IPS-20b (cell line): Measurements from ENCODE around the gene SH3RF1.

ENCODE experiments used
- H3K27ac ChIP-seq: one replicate; pipeline ENCODE4 v1.5.1; 2013; ENCODE audit warnings: low read length
- H3K27me3 ChIP-seq: 2 replicates; pipeline ENCODE4 v1.6.1; 2013; ENCODE audit warnings: mild to moderate bottlenecking, low read length, inconsistent platforms; ENCODE audit not compliant: insufficient read depth
- H3K36me3 ChIP-seq: 2 replicates; pipeline ENCODE4 v1.6.1; 2013; ENCODE audit warnings: low read depth, mild to moderate bottlenecking, inconsistent platforms, low read length, moderate library complexity; ENCODE audit not compliant: insufficient read depth
- H3K4me1 ChIP-seq: 2 replicates; pipeline ENCODE4 v1.6.1; 2013; ENCODE audit warnings: mild to moderate bottlenecking, control low read depth, inconsistent platforms, low read length, moderate library complexity; ENCODE audit not compliant: insufficient read depth
- H3K4me3 ChIP-seq: 2 replicates; pipeline ENCODE4 v1.5.1; 2013; ENCODE audit warnings: mild to moderate bottlenecking, low read length, inconsistent platforms
- H3K9ac ChIP-seq: 2 replicates; pipeline ENCODE4 v1.6.1; 2013; ENCODE audit warnings: low read depth, mild to moderate bottlenecking, inconsistent platforms, low read length, moderate library complexity
- H3K9me3 ChIP-seq: 2 replicates; pipeline ENCODE4 v1.6.1; 2013; ENCODE audit warnings: mild to moderate bottlenecking, low read depth, low read length, inconsistent platforms; ENCODE audit not compliant: insufficient read depth

The SH3RF1 gene

GRCh38 chr4:169066934-169067333, 203.8 kb downstream of the SH3RF1 start:
- H3K9me3 ChIP-seq = no peaks in the 10 kb centered on the region
- H3K9ac ChIP-seq = no peak overlapping the region
- no peak overlapping the region for H3K4me3 ChIP-seq
- no peaks in the 10 kb centered on the region for H3K36me3 ChIP-seq
- H3K27ac ChIP-seq = no peak overlapping the region
- H3K27me3 ChIP-seq = no peaks in the 10 kb centered on the region
- peaks cover 11% of the 10 kb centered on the region for H3K4me1 ChIP-seq

- Histone ChIP-seq H3K4me1 (no peaks in the 10 kb centered on the region), H3K9me3 (no peaks in the 10 kb centered on the region), H3K27me3 (no peaks in the 10 kb centered on the region), H3K27ac (no peak overlapping the region), H3K4me3 (no peak overlapping the region), H3K9ac (no peak overlapping the region), H3K36me3 (no peaks in the 10 kb centered on the region)
Observed at GRCh38 chr4:169064296-169064695, 206.5 kb downstream of the SH3RF1 start.

- no peaks in the 10 kb centered on the region for H3K9me3 ChIP-seq
Observed at GRCh38 chr4:169063441-169063840, 207.3 kb downstream of the SH3RF1 start.

GRCh38 chr4:169062897-169063244, 207.9 kb downstream of the SH3RF1 start:
- Histone ChIP-seq H3K9ac (no peak overlapping the region), H3K4me1 (no peaks in the 10 kb centered on the region), H3K27ac (no peak overlapping the region)

More at GRCh38 chr4:169063441-169063840, 207.3 kb downstream of the SH3RF1 start:
- Histone ChIP-seq H3K27ac (no peak overlapping the region), H3K4me1 (no peaks in the 10 kb centered on the region), H3K27me3 (no peaks in the 10 kb centered on the region), H3K36me3 (no peaks in the 10 kb centered on the region), H3K9ac (no peak overlapping the region), H3K4me3 (no peak overlapping the region)

GRCh38 chr4:169061386-169061785, 209.4 kb downstream of the SH3RF1 start:
- H3K9ac ChIP-seq = no peak overlapping the region
- no peak overlapping the region for H3K27ac ChIP-seq
- H3K4me3 ChIP-seq = no peak overlapping the region
- H3K36me3 ChIP-seq = no peaks in the 10 kb centered on the region
- no peaks in the 10 kb centered on the region for H3K4me1 ChIP-seq
- no peaks in the 10 kb centered on the region for H3K9me3 ChIP-seq
- no peaks in the 10 kb centered on the region for H3K27me3 ChIP-seq

More at GRCh38 chr4:169062897-169063244, 207.9 kb downstream of the SH3RF1 start:
- no peaks in the 10 kb centered on the region for H3K9me3 ChIP-seq
- H3K4me3 ChIP-seq = no peak overlapping the region
- no peaks in the 10 kb centered on the region for H3K36me3 ChIP-seq
- no peaks in the 10 kb centered on the region for H3K27me3 ChIP-seq

- Histone ChIP-seq H3K27me3 (no peaks in the 10 kb centered on the region), H3K27ac (no peak overlapping the region), H3K4me1 (no peaks in the 10 kb centered on the region), H3K4me3 (no peak overlapping the region), H3K9me3 (no peaks in the 10 kb centered on the region), H3K9ac (no peak overlapping the region), H3K36me3 (no peaks in the 10 kb centered on the region)
Observed at GRCh38 chr4:169060391-169061091, 210.2 kb downstream of the SH3RF1 start.

GRCh38 chr4:169059306-169060211, 211.2 kb downstream of the SH3RF1 start:
- Histone ChIP-seq H3K9ac (no peak overlapping the region), H3K36me3 (no peaks in the 10 kb centered on the region)

GRCh38 chr4:169058312-169058711, 212.4 kb downstream of the SH3RF1 start:
- Histone ChIP-seq H3K27me3 (no peaks in the 10 kb centered on the region), H3K4me1 (no peaks in the 10 kb centered on the region), H3K9ac (no peak overlapping the region), H3K36me3 (no peaks in the 10 kb centered on the region), H3K4me3 (no peak overlapping the region), H3K9me3 (no peaks in the 10 kb centered on the region), H3K27ac (no peak overlapping the region)

More at GRCh38 chr4:169059306-169060211, 211.2 kb downstream of the SH3RF1 start:
- no peaks in the 10 kb centered on the region for H3K27me3 ChIP-seq
- H3K9me3 ChIP-seq = no peaks in the 10 kb centered on the region
- H3K4me3 ChIP-seq = no peak overlapping the region
- H3K27ac ChIP-seq = no peak overlapping the region
- H3K4me1 ChIP-seq = no peaks in the 10 kb centered on the region

- Histone ChIP-seq H3K9me3 (no peaks in the 10 kb centered on the region), H3K9ac (no peak overlapping the region), H3K27me3 (no peaks in the 10 kb centered on the region), H3K4me1 (peaks cover 6% of the 10 kb centered on the region; the same call in 1 of the 2 replicates), H3K27ac (no peak overlapping the region), H3K4me3 (no peak overlapping the region), H3K36me3 (no peaks in the 10 kb centered on the region)
Observed at GRCh38 chr4:169054879-169055278, 215.9 kb downstream of the SH3RF1 start.

GRCh38 chr4:169052594-169052945, 218.2 kb downstream of the SH3RF1 start:
- Histone ChIP-seq H3K27ac (no peak overlapping the region), H3K9me3 (no peaks in the 10 kb centered on the region), H3K4me1 (peaks cover 6% of the 10 kb centered on the region; the same call in 1 of the 2 replicates), H3K36me3 (no peaks in the 10 kb centered on the region), H3K27me3 (no peaks in the 10 kb centered on the region), H3K9ac (no peak overlapping the region), H3K4me3 (no peak overlapping the region)

GRCh38 chr4:169051761-169052593, 218.8 kb downstream of the SH3RF1 start:
- H3K27me3 ChIP-seq = no peaks in the 10 kb centered on the region
- H3K9ac ChIP-seq = no peak overlapping the region
- no peaks in the 10 kb centered on the region for H3K36me3 ChIP-seq
- H3K27ac ChIP-seq = no peak overlapping the region
- no peaks in the 10 kb centered on the region for H3K9me3 ChIP-seq
- H3K4me1 ChIP-seq = peaks cover 6% of the 10 kb centered on the region; the same call in 1 of the 2 replicates
- no peak overlapping the region for H3K4me3 ChIP-seq
